Parathyroid adenoma (tissue), 2 donors: ENCODE results near the gene UMAD1.
"Not testable (repeated sequence)": the region's sequence is repeated elsewhere in the genome, so short reads cannot be mapped to it uniquely, and the experiment has no call there.

ENCODE experiments used
- H2AFZ ChIP-seq: fragments of 300-600 bp; sonication (generic); one replicate; pipeline ENCODE4 v1.7.0; 2017; ENCODE audit warnings: antibody characterized with exemption, mild to moderate bottlenecking
- H3K27ac ChIP-seq: fragments of 300-600 bp; sonication (generic); one replicate; pipeline ENCODE4 v1.7.0; 2017
- H3K27me3 ChIP-seq: fragments of 300-600 bp; sonication (generic); one replicate; pipeline ENCODE4 v1.7.0; 2017; ENCODE audit warnings: low read length; ENCODE audit not compliant: control insufficient read depth, insufficient read depth
- H3K36me3 ChIP-seq: fragments of 300-600 bp; sonication (generic); one replicate; pipeline ENCODE4 v1.7.0; 2017; ENCODE audit warnings: low read length; ENCODE audit not compliant: control insufficient read depth, insufficient read depth
- H3K4me1 ChIP-seq: fragments of 300-600 bp; sonication (generic); one replicate; pipeline ENCODE4 v1.7.0; 2017; ENCODE audit warnings: control low read depth
- H3K4me2 ChIP-seq: fragments of 300-600 bp; sonication (generic); one replicate; pipeline ENCODE4 v1.7.0; 2017; ENCODE audit warnings: low read length
- H3K4me3 ChIP-seq: fragments of 300-600 bp; sonication (generic); one replicate; pipeline ENCODE4 v1.7.0; 2017; ENCODE audit warnings: low read depth, low read length
- H3K79me2 ChIP-seq: fragments of 300-600 bp; sonication (generic); one replicate; pipeline ENCODE4 v1.7.0; 2017; ENCODE audit warnings: control low read depth
- H3K9ac ChIP-seq: fragments of 300-600 bp; sonication (generic); one replicate; pipeline ENCODE4 v1.7.0; 2017; ENCODE audit warnings: mild to moderate bottlenecking
- H3K9me3 ChIP-seq: fragments of 300-600 bp; sonication (generic); one replicate; pipeline ENCODE4 v1.7.0; 2017; ENCODE audit warnings: low read length; ENCODE audit not compliant: control insufficient read depth
- CTCF ChIP-seq: fragments of 300-600 bp; sonication (generic); IDR thresholded peaks from one replicate; pipeline ENCODE4 v1.7.0; 2017; ENCODE audit warnings: antibody characterized with exemption, mild to moderate bottlenecking
- donor health status: primary hyperparathyroidism.

Gene UMAD1

DNA sequence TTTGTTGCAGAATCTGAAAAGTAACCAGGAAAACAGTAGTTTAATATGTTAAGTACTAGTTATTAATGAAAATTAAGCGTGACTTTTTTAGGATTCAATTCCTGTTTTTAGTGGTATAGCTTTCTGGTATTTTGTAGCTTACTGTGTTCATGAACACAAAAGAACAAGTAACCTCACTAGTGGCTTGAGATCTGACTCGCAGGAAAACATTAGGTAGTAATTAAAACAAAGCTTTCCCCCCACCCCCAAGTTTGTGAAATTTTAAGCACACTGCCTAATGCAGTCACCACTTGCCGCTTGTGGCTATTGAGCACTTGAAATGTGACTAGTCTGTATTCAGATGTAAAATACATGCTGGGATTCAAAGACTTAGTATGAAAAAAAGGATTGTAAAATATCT lies 180.4 kb downstream of the UMAD1 start:
- no peak overlapping the region for H3K9ac ChIP-seq
- H3K4me3 ChIP-seq = no peak overlapping the region
- H3K4me1 ChIP-seq = no peaks in the 10 kb centered on the region
- H3K27me3 ChIP-seq = no peaks in the 10 kb centered on the region
- H3K9me3 ChIP-seq = no peaks in the 10 kb centered on the region
- H3K79me2 ChIP-seq = no peaks in the 10 kb centered on the region
- TF ChIP-seq CTCF = no peak
- no peaks in the 10 kb centered on the region for H3K36me3 ChIP-seq
- no peak overlapping the region for H2AFZ ChIP-seq
- no peak overlapping the region for H3K27ac ChIP-seq
- no peak overlapping the region for H3K4me2 ChIP-seq

DNA sequence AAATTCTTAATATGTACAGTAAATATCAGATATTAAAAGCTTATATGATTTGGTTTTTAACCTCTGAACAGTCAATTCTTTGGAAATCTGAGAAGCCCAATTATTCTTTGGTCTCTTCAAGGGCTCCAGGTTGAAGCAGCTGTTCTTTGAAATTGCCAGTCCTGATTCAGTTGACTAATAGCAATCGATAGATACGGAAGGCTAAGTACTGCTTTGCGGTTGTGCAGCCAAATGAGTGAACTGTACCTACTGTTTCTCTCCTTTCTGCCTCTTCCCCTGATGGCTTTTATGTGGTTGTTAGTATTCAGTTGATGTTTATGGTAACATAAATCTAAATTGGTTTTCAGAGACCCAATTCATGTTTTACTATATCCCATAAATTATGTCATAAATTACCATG lies 181.0 kb downstream of the UMAD1 start:
- no peaks in the 10 kb centered on the region for H3K36me3 ChIP-seq
- no peak overlapping the region for H3K9ac ChIP-seq
- no peak overlapping the region for H3K4me2 ChIP-seq
- H3K9me3 ChIP-seq = no peaks in the 10 kb centered on the region
- no peak overlapping the region for H3K27ac ChIP-seq
- no peak overlapping the region for H3K4me3 ChIP-seq
- no peaks in the 10 kb centered on the region for H3K79me2 ChIP-seq
- no peak for TF ChIP-seq CTCF
- H2AFZ ChIP-seq = no peak overlapping the region
- no peaks in the 10 kb centered on the region for H3K27me3 ChIP-seq
- no peaks in the 10 kb centered on the region for H3K4me1 ChIP-seq

- H3K79me2 ChIP-seq, H3K27ac ChIP-seq, H3K4me3 ChIP-seq, H2AFZ ChIP-seq, H3K36me3 ChIP-seq, H3K4me1 ChIP-seq, H3K27me3 ChIP-seq, H3K9ac ChIP-seq, H3K9me3 ChIP-seq, H3K4me2 ChIP-seq: not testable (repeated sequence)
These were observed 184.7 kb downstream of the UMAD1 start for GRCh38 chr7:7825294-7825693.

DNA sequence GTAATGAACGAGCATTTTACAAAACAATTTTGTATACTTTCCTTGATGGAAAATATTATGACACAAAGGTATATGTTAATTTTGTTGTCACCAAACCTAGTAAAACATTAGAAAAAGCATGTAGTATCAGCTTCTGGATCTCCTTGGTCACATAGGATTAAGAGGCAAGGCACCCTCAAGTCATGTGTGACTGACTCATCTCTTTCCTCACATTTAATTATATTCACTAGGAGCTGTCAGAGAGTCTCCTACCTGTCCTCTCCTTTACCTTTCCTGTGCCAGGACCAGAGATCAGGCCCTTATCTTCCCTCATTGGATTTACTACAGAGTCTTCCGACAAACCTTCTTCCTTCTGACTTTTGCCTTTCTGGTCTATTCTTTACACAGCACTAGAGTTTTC lies 189.1 kb downstream of the UMAD1 start:
- no peak overlapping the region for H3K9ac ChIP-seq
- no peaks in the 10 kb centered on the region for H3K4me1 ChIP-seq
- no peak overlapping the region for H3K4me2 ChIP-seq
- H3K4me3 ChIP-seq = no peak overlapping the region
- no peak for TF ChIP-seq CTCF
- no peaks in the 10 kb centered on the region for H3K79me2 ChIP-seq
- H3K27ac ChIP-seq = no peak overlapping the region
- H3K27me3 ChIP-seq = no peaks in the 10 kb centered on the region
- no peak overlapping the region for H2AFZ ChIP-seq
- no peaks in the 10 kb centered on the region for H3K36me3 ChIP-seq
- H3K9me3 ChIP-seq = no peaks in the 10 kb centered on the region

DNA sequence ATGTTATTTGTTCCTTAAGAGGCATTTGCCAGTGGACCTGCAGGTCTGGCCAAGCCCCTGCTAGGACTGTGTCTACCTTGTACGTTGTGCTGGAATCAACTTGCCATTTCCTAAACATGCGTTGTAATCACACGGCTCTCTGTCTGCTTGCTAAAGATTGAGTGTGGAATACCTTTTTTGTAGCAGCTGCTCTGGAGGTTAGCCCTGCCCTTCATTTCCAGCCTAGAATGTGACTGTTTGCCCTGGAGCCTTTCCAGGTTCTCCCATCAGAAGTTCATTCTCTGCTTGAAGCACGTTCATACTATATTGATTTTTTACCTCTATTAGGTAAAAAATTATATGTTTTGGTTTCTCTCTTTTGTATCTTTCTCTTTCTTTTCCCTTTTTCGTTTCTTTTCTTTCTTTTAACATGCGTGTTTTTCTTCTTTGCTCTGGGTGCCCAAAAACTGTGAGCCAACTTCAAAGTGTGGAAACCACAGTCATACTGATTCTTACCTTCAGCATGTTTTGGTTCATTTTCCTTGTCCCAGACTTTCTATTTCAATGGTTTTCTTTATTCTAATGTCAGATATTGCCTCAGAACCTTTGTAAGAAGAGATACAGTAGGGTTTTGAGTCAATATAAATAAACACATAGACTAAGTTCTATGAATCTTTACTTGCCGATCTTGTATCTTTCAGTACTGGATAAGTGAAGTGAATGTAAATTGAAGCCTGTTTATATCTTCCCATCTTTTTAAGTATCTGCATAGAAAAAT lies 189.7 kb downstream of the UMAD1 start:
- no peak overlapping the region for H3K4me3 ChIP-seq
- no peaks in the 10 kb centered on the region for H3K4me1 ChIP-seq
- no peaks in the 10 kb centered on the region for H3K79me2 ChIP-seq
- no peak overlapping the region for H3K4me2 ChIP-seq
- H3K27ac ChIP-seq = no peak overlapping the region
- H3K27me3 ChIP-seq = no peaks in the 10 kb centered on the region
- H2AFZ ChIP-seq = no peak overlapping the region
- H3K36me3 ChIP-seq = no peaks in the 10 kb centered on the region
- no peak overlapping the region for H3K9ac ChIP-seq
- H3K9me3 ChIP-seq = no peaks in the 10 kb centered on the region
- no peak for TF ChIP-seq CTCF
